Lower lobe of right lung (tissue), 2 donors: Measurements from ENCODE around the gene PRKAR1B. TPM values are rescaled to one million over a fixed set of nuclear protein-coding genes. Genes with fewer than 3 reads are reported as not detected.

Experiments used
- ATAC-seq, 2 donors: fragments of 200-7000 bp; cut with Tn5 transposase; one replicate each; pipeline ENCODE4 v1.9.1; 2020 to 2022; ENCODE audit warnings: mild to moderate bottlenecking in 2 of 2, moderate library complexity in 2 of 2
- DNase-seq: peaks from one replicate; pipeline ENCODE4 v3.0.0-alpha.2; 2020
- H3K27ac ChIP-seq: fragments of 200-600 bp; one replicate; pipeline ENCODE4 v1.8.0; 2022
- H3K27me3 ChIP-seq: fragments of 200-600 bp; one replicate; pipeline ENCODE4 v1.8.0; 2022; ENCODE audit warnings: low read depth
- H3K36me3 ChIP-seq: fragments of 200-600 bp; one replicate; pipeline ENCODE4 v1.8.0; 2022; ENCODE audit warnings: mild to moderate bottlenecking
- H3K4me1 ChIP-seq: fragments of 200-600 bp; one replicate; pipeline ENCODE4 v1.8.0; 2022
- H3K4me3 ChIP-seq: fragments of 200-600 bp; one replicate; pipeline ENCODE4 v1.8.0; 2022; ENCODE audit warnings: mild to moderate bottlenecking
- H3K9me3 ChIP-seq: fragments of 200-600 bp; one replicate; pipeline ENCODE4 v1.8.0; 2022
- intact Hi-C: fragments of 100-400 bp; cut with DNase I; formaldehyde crosslinking; loops from one replicate; pipeline ENCODE4 v1.11.0; 2022
- total RNA-seq: library from RNA; stranded (reverse); fragmentation: NEBNext Ultra II Directional; extraction: Animal tissue kit (Norgen Biotek cat#: 25700); gene quantifications from one replicate; pipeline ENCODE4 v1.2.1, GENCODE V29; 2021
- TF ChIP-seq, protein P1 (sequence below): fragments of 200-600 bp; IDR thresholded peaks from one replicate; pipeline ENCODE4 v1.8.0; 2022; ENCODE audit warnings: antibody characterized with exemption, mild to moderate bottlenecking
- donor health status: DM: no; HTN: yes; CAD: no; lungs with severe emphysema.

The PRKAR1B gene
- total RNA-seq, 1 donor from 2014 or later: 16.8 TPM

DNA sequence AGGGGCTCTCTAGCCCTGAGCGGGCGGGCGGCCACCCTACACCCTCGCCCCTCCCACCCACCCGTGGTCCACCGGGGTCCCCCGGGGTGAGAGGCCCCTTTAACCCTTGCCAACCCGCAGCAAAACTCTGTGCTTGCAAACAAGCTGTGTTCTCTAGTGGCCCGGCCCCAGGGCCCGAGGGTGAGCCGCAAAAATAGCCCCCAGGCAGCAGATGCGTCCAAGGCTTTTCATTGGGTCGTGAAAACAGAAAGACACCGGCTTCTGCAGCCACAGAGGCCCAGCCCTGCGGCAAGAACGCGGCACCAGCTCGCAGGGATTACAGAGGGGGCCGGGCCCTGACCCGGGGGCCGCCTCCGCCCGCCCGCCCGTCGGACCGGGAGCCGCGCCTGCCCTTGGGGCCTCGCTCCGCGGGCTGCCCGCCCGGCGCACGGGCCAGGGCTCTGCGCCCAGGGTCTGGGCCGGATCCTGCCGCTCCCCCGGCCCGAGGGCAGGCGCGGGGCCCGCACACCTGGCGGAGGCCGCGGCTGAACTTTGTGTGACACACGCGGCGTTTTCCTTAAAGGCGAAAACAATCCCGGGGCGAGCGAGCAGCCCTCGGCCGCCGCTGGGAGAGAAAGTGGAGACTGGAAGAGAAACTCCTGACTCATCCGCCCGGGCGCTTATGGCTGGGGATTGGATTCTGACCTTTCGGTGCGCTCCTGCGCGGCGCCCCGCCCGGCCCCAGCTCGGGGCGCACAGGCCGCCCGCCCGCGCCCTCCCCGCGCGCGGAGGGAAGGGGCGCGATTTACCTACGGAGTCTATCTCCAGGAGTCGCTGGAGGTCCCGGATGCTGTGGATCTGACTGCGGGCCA, 210.2 kb downstream of the PRKAR1B start:
- H3K36me3 ChIP-seq: peaks cover under 1% of the 10 kb centered on the region
- peaks cover 67% of the 10 kb centered on the region for H3K4me1 ChIP-seq
- peak overlapping the region; percentile 73 for H3K4me3 ChIP-seq
- ATAC-seq (no peak), DNase-seq (no peak)
- H3K27me3 ChIP-seq: peaks cover 19% of the 10 kb centered on the region
- H3K27ac ChIP-seq: peak overlapping the region; percentile 76
- no peaks in the 10 kb centered on the region for H3K9me3 ChIP-seq
- TF ChIP-seq, protein P1, sequence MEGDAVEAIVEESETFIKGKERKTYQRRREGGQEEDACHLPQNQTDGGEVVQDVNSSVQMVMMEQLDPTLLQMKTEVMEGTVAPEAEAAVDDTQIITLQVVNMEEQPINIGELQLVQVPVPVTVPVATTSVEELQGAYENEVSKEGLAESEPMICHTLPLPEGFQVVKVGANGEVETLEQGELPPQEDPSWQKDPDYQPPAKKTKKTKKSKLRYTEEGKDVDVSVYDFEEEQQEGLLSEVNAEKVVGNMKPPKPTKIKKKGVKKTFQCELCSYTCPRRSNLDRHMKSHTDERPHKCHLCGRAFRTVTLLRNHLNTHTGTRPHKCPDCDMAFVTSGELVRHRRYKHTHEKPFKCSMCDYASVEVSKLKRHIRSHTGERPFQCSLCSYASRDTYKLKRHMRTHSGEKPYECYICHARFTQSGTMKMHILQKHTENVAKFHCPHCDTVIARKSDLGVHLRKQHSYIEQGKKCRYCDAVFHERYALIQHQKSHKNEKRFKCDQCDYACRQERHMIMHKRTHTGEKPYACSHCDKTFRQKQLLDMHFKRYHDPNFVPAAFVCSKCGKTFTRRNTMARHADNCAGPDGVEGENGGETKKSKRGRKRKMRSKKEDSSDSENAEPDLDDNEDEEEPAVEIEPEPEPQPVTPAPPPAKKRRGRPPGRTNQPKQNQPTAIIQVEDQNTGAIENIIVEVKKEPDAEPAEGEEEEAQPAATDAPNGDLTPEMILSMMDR: no peak
- intact Hi-C loops: no loop called here

DNA sequence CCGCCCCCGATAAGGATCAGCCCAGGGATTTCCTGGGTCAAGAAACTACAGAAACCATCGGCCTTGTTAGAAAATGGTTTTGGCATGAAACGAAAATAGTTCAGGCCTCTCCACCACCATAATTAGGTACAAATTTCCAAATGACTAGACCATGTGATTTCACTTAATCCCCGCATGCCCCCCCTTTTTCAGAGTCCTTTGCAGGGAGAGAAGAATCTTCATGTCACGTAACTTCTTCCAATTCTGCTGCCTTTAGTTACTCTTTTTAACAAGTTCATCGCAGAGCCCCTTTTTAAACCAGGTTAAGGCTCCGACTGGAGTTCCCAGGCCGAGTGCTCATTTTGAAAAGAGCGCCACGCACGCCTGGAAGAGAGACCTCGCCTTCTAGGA, 210.9 kb downstream of the PRKAR1B start:
- intact Hi-C loops: no loop called here

DNA sequence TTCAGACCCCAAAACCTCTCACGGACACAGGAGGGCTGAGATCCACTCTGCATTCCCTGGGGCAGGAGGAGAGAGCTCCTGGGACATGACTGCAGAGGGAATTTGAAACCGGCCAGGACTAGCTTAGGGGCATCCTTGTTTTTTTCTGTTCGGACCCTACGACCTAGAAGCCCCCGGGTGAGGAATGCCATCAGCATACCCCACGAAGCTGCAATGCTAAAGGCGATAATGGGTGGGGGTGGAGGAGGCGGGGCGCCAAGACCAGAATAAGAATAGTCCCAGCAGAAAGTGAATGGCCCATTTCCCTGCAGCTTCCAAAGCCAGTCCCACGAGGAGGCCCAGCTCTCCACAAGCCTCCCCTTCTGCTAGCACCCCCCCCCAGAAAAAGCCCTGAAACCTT, 211.5 kb downstream of the PRKAR1B start:
- H3K27me3 ChIP-seq: peaks cover 7% of the 10 kb centered on the region
- H3K27ac ChIP-seq: peak overlapping the region; percentile 13
- DNase-seq: no peak
- peaks cover 56% of the 10 kb centered on the region for H3K4me1 ChIP-seq
- no peaks in the 10 kb centered on the region for H3K9me3 ChIP-seq
- ATAC-seq: no peak
- TF ChIP-seq, protein P1: no peak
- peaks cover 9% of the 10 kb centered on the region for H3K36me3 ChIP-seq
- H3K4me3 ChIP-seq: no peak overlapping the region
- intact Hi-C loops: no loop called here

More for the DNA sequence above, 210.9 kb downstream of the PRKAR1B start:
- Histone ChIP-seq H3K27ac (peak overlapping the region; percentile 76), H3K9me3 (no peaks in the 10 kb centered on the region), H3K4me1 (peaks cover 62% of the 10 kb centered on the region), H3K4me3 (peak overlapping the region; percentile 73), H3K27me3 (peaks cover 13% of the 10 kb centered on the region), H3K36me3 (peaks cover 6% of the 10 kb centered on the region)
- ATAC-seq: no peak
- no peak for DNase-seq
- TF ChIP-seq, protein P1: no peak

DNA sequence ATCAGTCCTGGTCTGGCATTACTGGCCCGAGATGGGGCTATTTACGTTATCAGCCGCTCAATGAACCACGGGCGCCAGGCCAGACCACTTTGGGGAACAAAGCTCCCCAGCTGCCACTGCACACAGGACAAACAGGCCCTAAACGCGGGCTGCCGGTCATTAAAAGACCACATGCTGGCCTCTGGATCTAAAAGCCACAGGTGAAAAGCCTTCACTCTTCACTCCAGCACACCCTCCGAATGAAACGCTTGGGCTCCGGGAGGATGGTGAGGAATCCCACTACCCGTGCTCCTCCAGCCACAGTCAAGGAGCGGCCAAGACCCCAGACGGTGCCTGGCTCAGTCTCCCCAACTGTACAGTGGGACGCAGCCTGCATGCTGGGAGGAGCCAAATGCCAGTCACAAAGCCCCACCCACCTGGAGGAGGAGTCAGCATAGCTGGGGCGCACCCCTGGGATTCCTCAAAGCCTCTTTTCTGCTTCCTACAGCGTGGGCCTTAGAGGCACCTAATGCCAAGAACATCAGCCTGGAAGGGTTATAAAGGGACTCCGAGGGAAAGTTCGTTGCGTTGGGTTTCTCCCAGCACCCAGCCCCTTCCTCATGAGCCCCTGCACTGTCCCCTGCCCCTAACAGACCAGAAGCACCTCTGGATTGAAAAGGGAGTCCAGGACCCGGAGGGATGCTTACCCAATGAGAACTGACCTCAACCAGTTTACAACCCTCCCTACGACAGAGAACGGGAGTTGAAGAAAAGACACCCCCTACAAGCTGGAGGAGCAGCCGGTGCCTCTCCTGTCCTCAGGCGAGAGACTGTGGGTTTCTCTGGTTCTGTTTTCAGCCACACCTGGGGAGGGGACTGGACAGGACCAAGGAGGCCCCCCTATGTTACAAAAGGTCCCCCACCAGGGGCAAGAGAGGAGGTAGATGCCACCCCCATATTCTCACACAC, 212.2 kb downstream of the PRKAR1B start:
- no peak for DNase-seq
- H3K27me3 ChIP-seq: peaks cover 3% of the 10 kb centered on the region
- peaks cover 49% of the 10 kb centered on the region for H3K4me1 ChIP-seq
- H3K4me3 ChIP-seq: no peak overlapping the region
- TF ChIP-seq, protein P1: no peak
- H3K9me3 ChIP-seq: no peaks in the 10 kb centered on the region
- intact Hi-C loops: no loop called here
- peak in 1 of 2 donors; percentile 16 for ATAC-seq
- H3K27ac ChIP-seq: peak overlapping the region; percentile 13
- peaks cover 13% of the 10 kb centered on the region for H3K36me3 ChIP-seq

DNA sequence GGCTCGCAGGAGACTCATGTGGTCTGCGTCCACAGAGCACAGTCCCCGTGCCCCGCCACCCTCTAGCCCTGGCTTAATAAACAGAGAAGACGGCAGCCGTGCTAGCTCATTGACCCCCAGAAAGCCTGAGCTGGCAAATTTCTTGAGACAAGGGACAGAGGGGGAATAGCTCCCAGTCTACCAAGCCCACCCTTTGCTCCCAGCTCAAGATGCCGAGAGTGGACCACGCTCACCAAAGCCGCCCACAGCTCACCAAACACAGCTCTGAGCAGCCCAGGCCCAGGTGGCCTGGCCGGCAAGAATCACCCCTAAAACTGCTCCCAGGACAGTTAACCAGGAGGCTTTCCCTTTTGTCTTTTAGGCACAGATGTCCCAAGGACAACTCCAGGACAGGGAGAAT, 212.8 kb downstream of the PRKAR1B start:
- peaks cover 19% of the 10 kb centered on the region for H3K36me3 ChIP-seq
- peaks cover 3% of the 10 kb centered on the region for H3K27me3 ChIP-seq
- H3K9me3 ChIP-seq: no peaks in the 10 kb centered on the region
- H3K27ac ChIP-seq: no peak overlapping the region
- no peak for ATAC-seq
- peaks cover 48% of the 10 kb centered on the region for H3K4me1 ChIP-seq
- DNase-seq: no peak
- intact Hi-C loops: no loop called here
- TF ChIP-seq, protein P1: no peak
- no peak overlapping the region for H3K4me3 ChIP-seq
